ENCODE measurements around the gene TRERF1.

GRCh38 chr6:42484261-42484660 lies 32.5 kb upstream of the TRERF1 start:
- TF ChIP-seq POLR2A (IDR thresholded peaks at IDR 0.05) = no peak
- TF ChIP-seq CTCF (IDR thresholded peaks at IDR 0.05) = no peak
- TF ChIP-seq POLR2AphosphoS5 (IDR thresholded peaks at IDR 0.05) = no peak
- TF ChIP-seq EP300 (IDR thresholded peaks at IDR 0.05; ENCODE audit: low read depth) = no peak

Data from transverse colon (tissue), 4 donors.